OCI-LY3 (cell line): ENCODE data around the gene ESF1.

Experiments
- H2AFZ ChIP-seq: fragments of 200-600, 300-600 bp; shearing (Covaris generic); 2 replicates; pipeline ENCODE4 v1.6.0; 2014; ENCODE audit warnings: antibody characterized with exemption, low read depth, low read length
- H3K27ac ChIP-seq: fragments of 200-600, 300-600 bp; sonication (generic); 2 replicates; pipeline ENCODE4 v1.5.1; 2014; ENCODE audit warnings: mild to moderate bottlenecking, low read length, moderate library complexity, mixed read lengths
- H3K27me3 ChIP-seq: fragments of 200-600, 300-600 bp; sonication (generic); 2 replicates; pipeline ENCODE4 v1.6.1; 2014; ENCODE audit warnings: low read depth, low read length, mixed read lengths
- H3K36me3 ChIP-seq: fragments of 200-600, 300-600 bp; sonication (generic); replicated peaks from 2 replicates; pipeline ENCODE3; 2014; ENCODE audit warnings: low read depth, low read length, mixed read lengths
- H3K4me1 ChIP-seq: fragments of 300-600, 200-600 bp; sonication (generic); 2 replicates; pipeline ENCODE4 v1.6.1; 2014; ENCODE audit warnings: low read length, mixed read lengths
- H3K4me2 ChIP-seq: fragments of 200-600, 300-600 bp; sonication (generic); 2 replicates; pipeline ENCODE4 v1.6.1; 2014; ENCODE audit warnings: low read length, mixed read lengths
- H3K4me3 ChIP-seq: fragments of 300-600, 200-600 bp; sonication (generic); 2 replicates; pipeline ENCODE4 v1.5.1; 2014; ENCODE audit warnings: antibody characterized with exemption, mild to moderate bottlenecking, low read length, moderate library complexity
- H3K79me2 ChIP-seq: fragments of 300-600, 200-600 bp; shearing (Covaris generic); 2 replicates; pipeline ENCODE4 v1.6.1; 2014; ENCODE audit warnings: mild to moderate bottlenecking, low read length, mixed read lengths
- H3K9ac ChIP-seq: fragments of 300-600, 200-600 bp; shearing (Covaris generic); 2 replicates; pipeline ENCODE4 v1.6.0; 2014; ENCODE audit warnings: mild to moderate bottlenecking, low read length, moderate library complexity
- H3K9me3 ChIP-seq: fragments of 200-600, 300-600 bp; shearing (Covaris generic); 2 replicates; pipeline ENCODE4 v1.6.1; 2014; ENCODE audit warnings: low read length, mixed read lengths; ENCODE audit not compliant: insufficient read depth
- H4K20me1 ChIP-seq: fragments of 200-600, 300-600 bp; sonication (generic); 2 replicates; pipeline ENCODE4 v1.6.1; 2016; ENCODE audit warnings: low read length, mixed read lengths; ENCODE audit not compliant: insufficient read depth
- CTCF ChIP-seq: fragments of 200-600, 300-600 bp; sonication (generic); IDR thresholded peaks from 2 replicates; pipeline ENCODE4 v1.5.1; 2014; ENCODE audit warnings: antibody characterized with exemption, low read length, low read depth
- EZH2phosphoT487 ChIP-seq: fragments of 200-600 bp; shearing (Covaris generic); IDR thresholded peaks from 2 replicates; pipeline ENCODE4 v1.6.1; 2018; ENCODE audit warnings: antibody characterized with exemption, mixed run types, low read depth

The ESF1 gene

GRCh38 chr20:13694420-13695150, 90.1 kb downstream of the ESF1 start:
- Histone ChIP-seq H3K4me2 (no peak overlapping the region), H4K20me1 (no peaks in the 10 kb centered on the region), H3K27me3 (peaks cover 6% of the 10 kb centered on the region; the same call in 1 of the 2 replicates), H3K27ac (no peak overlapping the region), H3K4me3 (no peak overlapping the region), H3K9me3 (no peaks in the 10 kb centered on the region), H2AFZ (no peak overlapping the region), H3K4me1 (no peaks in the 10 kb centered on the region), H3K79me2 (no peaks in the 10 kb centered on the region), H3K9ac (no peak overlapping the region), H3K36me3 (no peaks in the 10 kb centered on the region)
- TF ChIP-seq CTCF (no peak), EZH2phosphoT487 (no peak)

GRCh38 chr20:13692802-13693736, 91.7 kb downstream of the ESF1 start:
- no peak overlapping the region for H3K4me2 ChIP-seq
- TF ChIP-seq EZH2phosphoT487 (no peak), CTCF (no peak)
- H3K27ac ChIP-seq: no peak overlapping the region

GRCh38 chr20:13690943-13691342, 93.8 kb downstream of the ESF1 start:
- no peaks in the 10 kb centered on the region for H3K9me3 ChIP-seq
- no peak for TF ChIP-seq CTCF
- no peak for TF ChIP-seq EZH2phosphoT487

More at GRCh38 chr20:13692802-13693736, 91.7 kb downstream of the ESF1 start:
- no peaks in the 10 kb centered on the region for H4K20me1 ChIP-seq
- H2AFZ ChIP-seq: no peak overlapping the region
- H3K79me2 ChIP-seq: no peaks in the 10 kb centered on the region
- H3K27me3 ChIP-seq: peaks cover 11% of the 10 kb centered on the region; the same call in 1 of the 2 replicates
- H3K36me3 ChIP-seq: no peaks in the 10 kb centered on the region
- H3K9me3 ChIP-seq: no peaks in the 10 kb centered on the region
- no peak overlapping the region for H3K9ac ChIP-seq
- no peaks in the 10 kb centered on the region for H3K4me1 ChIP-seq
- no peak overlapping the region for H3K4me3 ChIP-seq

GRCh38 chr20:13687815-13688214, 96.9 kb downstream of the ESF1 start:
- H4K20me1 ChIP-seq: no peaks in the 10 kb centered on the region
- H2AFZ ChIP-seq: no peak overlapping the region
- no peak overlapping the region for H3K9ac ChIP-seq
- H3K9me3 ChIP-seq: no peaks in the 10 kb centered on the region
- no peaks in the 10 kb centered on the region for H3K79me2 ChIP-seq
- no peaks in the 10 kb centered on the region for H3K36me3 ChIP-seq
- TF ChIP-seq CTCF (no peak), EZH2phosphoT487 (no peak)
- H3K27ac ChIP-seq: no peak overlapping the region
- H3K4me3 ChIP-seq: no peak overlapping the region
- H3K27me3 ChIP-seq: peaks cover 22% of the 10 kb centered on the region; the same call in 1 of the 2 replicates
- H3K4me1 ChIP-seq: peaks cover 21% of the 10 kb centered on the region
- no peak overlapping the region for H3K4me2 ChIP-seq

More at GRCh38 chr20:13690943-13691342, 93.8 kb downstream of the ESF1 start:
- no peak overlapping the region for H3K27ac ChIP-seq
- H3K4me1 ChIP-seq: no peaks in the 10 kb centered on the region
- H2AFZ ChIP-seq: no peak overlapping the region
- H3K36me3 ChIP-seq: no peaks in the 10 kb centered on the region
- no peak overlapping the region for H3K4me3 ChIP-seq
- no peak overlapping the region for H3K4me2 ChIP-seq
- no peak overlapping the region for H3K9ac ChIP-seq
- H3K27me3 ChIP-seq: peaks cover 14% of the 10 kb centered on the region; the same call in 1 of the 2 replicates
- no peaks in the 10 kb centered on the region for H3K79me2 ChIP-seq
- H4K20me1 ChIP-seq: no peaks in the 10 kb centered on the region
